GM08714 (cell line): ENCODE measurements around the gene PLAAT4.
"Not testable (repeated sequence)": the region's sequence is repeated elsewhere in the genome, so short reads cannot be mapped to it uniquely, and the experiment has no call there.

Source experiments
- H3K4me3 ChIP-seq: fragments of 200-500 bp; sonication (Bioruptor generic); 2 replicates; pipeline ENCODE4 v1.5.1; 2014; ENCODE audit warnings: mild to moderate bottlenecking, low read length, inconsistent platforms
- ZNF274 ChIP-seq: IDR thresholded peaks from 2 replicates; pipeline ENCODE4 v1.6.1; 2012; ENCODE audit warnings: mild to moderate bottlenecking, low read depth, low read length

Gene PLAAT4

GRCh38 chr11:63505857-63506528 lies 30.6 kb upstream of the PLAAT4 start, which contains the start of gene LGALS12:
Gene LGALS12 (plus strand): TSS chr11:63506084. CDS start chr11:63506459, 375 bp downstream.
- no peak within 1 kb of the TSS for H3K4me3 ChIP-seq
- TF ChIP-seq ZNF274, result no peak

GRCh38 chr11:63506876-63507275 lies 29.7 kb upstream of the PLAAT4 start:
- TF ChIP-seq ZNF274, result no peak
- H3K4me3 ChIP-seq, result no peak overlapping the region

GRCh38 chr11:63507511-63507910 lies 29.1 kb upstream of the PLAAT4 start:
- TF ChIP-seq ZNF274, result no peak
- H3K4me3 ChIP-seq, result no peak overlapping the region

- no peak for TF ChIP-seq ZNF274
- no peak overlapping the region for H3K4me3 ChIP-seq
Observed at GRCh38 chr11:63508009-63508408, 28.6 kb upstream of the PLAAT4 start.

GRCh38 chr11:63508745-63509144 lies 27.9 kb upstream of the PLAAT4 start:
- no peak for TF ChIP-seq ZNF274
- H3K4me3 ChIP-seq, result no peak overlapping the region

GRCh38 chr11:63510360-63511047 lies 26.1 kb upstream of the PLAAT4 start:
- no peak for TF ChIP-seq ZNF274
- no peak overlapping the region for H3K4me3 ChIP-seq

- no peak overlapping the region for H3K4me3 ChIP-seq
- TF ChIP-seq ZNF274, result no peak
Observed at GRCh38 chr11:63511048-63511748, 25.4 kb upstream of the PLAAT4 start.

GRCh38 chr11:63512816-63513215 lies 23.8 kb upstream of the PLAAT4 start:
- no peak overlapping the region for H3K4me3 ChIP-seq
- TF ChIP-seq ZNF274, result no peak

GRCh38 chr11:63516109-63516508 lies 20.5 kb upstream of the PLAAT4 start:
- TF ChIP-seq ZNF274, result no peak
- H3K4me3 ChIP-seq, result no peak overlapping the region

GRCh38 chr11:63517156-63517555 lies 19.5 kb upstream of the PLAAT4 start:
- no peak for TF ChIP-seq ZNF274
- H3K4me3 ChIP-seq, result no peak overlapping the region

GRCh38 chr11:63518548-63518947 lies 18.1 kb upstream of the PLAAT4 start:
- no peak overlapping the region for H3K4me3 ChIP-seq
- TF ChIP-seq ZNF274, result no peak

GRCh38 chr11:63520606-63521170 lies 15.9 kb upstream of the PLAAT4 start:
- TF ChIP-seq ZNF274, result no peak
- H3K4me3 ChIP-seq, result no peak overlapping the region

- H3K4me3 ChIP-seq, result no peak overlapping the region
- no peak for TF ChIP-seq ZNF274
Observed at GRCh38 chr11:63521896-63522295, 14.7 kb upstream of the PLAAT4 start.

- no peak overlapping the region for H3K4me3 ChIP-seq
Observed at GRCh38 chr11:63523151-63523550, 13.5 kb upstream of the PLAAT4 start.

GRCh38 chr11:63527667-63528066 lies 8.9 kb upstream of the PLAAT4 start:
- no peak for TF ChIP-seq ZNF274
- H3K4me3 ChIP-seq, result no peak overlapping the region

More at GRCh38 chr11:63523151-63523550, 13.5 kb upstream of the PLAAT4 start:
- TF ChIP-seq ZNF274, result no peak

GRCh38 chr11:63528156-63528555 lies 8.5 kb upstream of the PLAAT4 start:
- H3K4me3 ChIP-seq, result not testable (repeated sequence)

- not testable (repeated sequence) for H3K4me3 ChIP-seq
Observed at GRCh38 chr11:63528729-63529278, 7.8 kb upstream of the PLAAT4 start.

- H3K4me3 ChIP-seq, result not testable (repeated sequence)
Observed at GRCh38 chr11:63529373-63529772, 7.2 kb upstream of the PLAAT4 start.
